Heart right ventricle (tissue), 16 donors: ENCODE data around the gene SEMG1. TPM values are rescaled to one million over a fixed set of nuclear protein-coding genes. Genes with fewer than 3 reads are reported as not detected.

ENCODE experiments used
- ATAC-seq, 8 donors: fragments of 200-7000 bp; cut with Tn5 transposase; one replicate each; pipeline ENCODE4 v1.9.1; 2020; ENCODE audit warnings: mild to moderate bottlenecking in 8 of 8, moderate library complexity in 8 of 8, moderate number of reproducible peaks in 1 of 8
- DNase-seq, 2 donors: peaks; one replicate each; pipeline ENCODE4 v3.0.0-alpha.2; 2020
- H3K27ac ChIP-seq, 10 donors: fragments of 200-600 bp; sonication (generic) in 2 of 10; one replicate each; pipeline versions ENCODE4 v1.5.0 to v1.8.0; 2020 to 2022; ENCODE audit warnings: mild to moderate bottlenecking in 3 of 10
- H3K27me3 ChIP-seq, 7 donors: fragments of 200-600 bp; one replicate each; pipeline ENCODE4 v1.8.0; 2021 to 2022; ENCODE audit warnings: mild to moderate bottlenecking in 2 of 7
- H3K36me3 ChIP-seq, 9 donors: fragments of 200-600 bp; sonication (generic) in 1 of 9; one replicate each; pipeline versions ENCODE4 v1.5.0 to v1.8.0; 2020 to 2022; ENCODE audit warnings: mild to moderate bottlenecking in 2 of 9
- H3K4me1 ChIP-seq, 9 donors: fragments of 200-600 bp; sonication (generic) in 1 of 9; one replicate each; pipeline versions ENCODE4 v1.5.0 to v1.8.0; 2020 to 2022; ENCODE audit warnings: mild to moderate bottlenecking in 4 of 9
- H3K4me3 ChIP-seq, 10 donors: fragments of 200-600 bp; sonication (generic) in 2 of 10; one replicate each; pipeline versions ENCODE4 v1.5.0 to v1.8.0; 2020 to 2022; ENCODE audit warnings: mild to moderate bottlenecking in 7 of 10, moderate library complexity in 2 of 10
- H3K9me3 ChIP-seq, 11 donors: fragments of 200-600 bp in 10 of 11; sonication (generic) in 2 of 11; one replicate each; pipeline versions ENCODE4 v1.5.0 to v1.8.0; 2013 to 2022; ENCODE audit warnings: mild to moderate bottlenecking in 2 of 11, control low read depth in 1 of 11, moderate library complexity in 1 of 11
- WGBS, 2 donors: extraction: QIAGEN DNeasy Blood & Tissue Kit; methylation state at CpG; one replicate each; pipeline ENCODE4 v1.1.7; 2013; ENCODE audit warnings: inconsistent platforms in 1 of 2; 5-methylcytosine and 5-hydroxymethylcytosine counted together
- intact Hi-C, 10 donors: fragments of 100-400 bp; cut with DNase I; formaldehyde crosslinking; loops; one replicate each; pipeline versions ENCODE4 v1.11.1 to v1.14.2; 2022
- polyA plus RNA-seq, 2 donors: library from polyadenylated mRNA; stranded (reverse); fragments of 200-250 nt; gene quantifications; one replicate each; pipeline ENCODE4 v1.2.3, GENCODE V29; 2013
- total RNA-seq, 10 donors: library from RNA; stranded (reverse); fragmentation: NEBNext Ultra II Directional in 3 of 10; extraction: Animal tissue kit (Norgen Biotek cat#: 25700) in 3 of 10; gene quantifications; one replicate each; pipeline versions ENCODE4 v1.2.1 to v1.2.4, GENCODE V29; 2021 to 2023
- TF ChIP-seq, protein P1 (sequence below), 9 donors: fragments of 200-600 bp; sonication (generic) in 2 of 9; IDR thresholded peaks; one replicate each; pipeline versions ENCODE4 v1.5.0 to v1.8.0; 2021 to 2022; ENCODE audit warnings: antibody characterized with exemption in 9 of 9, mild to moderate bottlenecking in 5 of 9, moderate library complexity in 1 of 9
- donor health status: Arrhythmogenic right ventricular cardiomyopathy.
- donor health status: ischemic (EF 13 %, LVEDD 7.1; RV severe dilation, severe dysfunction).
- donor health status: healthy with polysubstance abuse.
- donor health status: DM: no; HTN: yes; CAD: no.
- donor health status: DM: no; HTN: no; CAD: no.
- donor health status: ischemic (EF 25% LVEDD 6.9; RV normal size, moderate dysfunction).
- donor health status: ischemic (EF 25% LVEDD 5.7; RV mildly dilated, moderate dysfunction).
- donor health status: healthy.
- donor health status: DM: yes; HTN: yes; CAD: no.
- donor health status: Ischemic cardiomyopathy.
- donor health status: ischemic (EF 35%, LVEDD 5.7; RV mildly dilated, moderate dysfunction).
- donor health status: nonischemic (EF 11% LVEDD 7.7; RV severe dilation, severe dysfunction).
- donor health status: DM: yes; HTN: yes; CAD: no.
- donor health status: PGD.
- donor health status: ischemic (EF 29% LVEDD 5.4; RV normal size, mild dysfunction).
- donor health status: nonischemic (EF 23%, LVEDD 6.1; RV moderate dilation, normal function).

Gene SEMG1
- total and polyA plus RNA-seq, 12 donors, result not detected

DNA sequence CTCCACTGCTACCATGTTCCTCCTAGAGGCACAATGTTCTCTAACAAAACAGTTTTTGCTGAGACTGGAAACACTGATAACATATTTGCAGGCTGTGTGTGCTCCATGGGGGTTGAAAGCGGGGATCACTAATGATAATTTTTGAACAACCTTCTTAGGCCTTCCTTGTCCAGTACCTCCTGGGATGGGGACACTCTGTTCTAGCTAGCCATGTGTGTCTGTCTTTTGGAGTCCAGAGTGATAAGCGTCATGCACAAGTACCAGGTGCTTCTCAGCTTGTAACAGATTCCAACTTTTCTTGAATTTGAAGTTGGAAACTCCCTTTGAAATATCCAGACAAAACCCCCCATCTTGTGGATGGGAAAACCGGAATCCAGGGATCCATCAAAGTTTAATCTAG, 17.0 kb upstream of the SEMG1 start:
- intact Hi-C loops, result no loop called here
- TF ChIP-seq, protein P1, sequence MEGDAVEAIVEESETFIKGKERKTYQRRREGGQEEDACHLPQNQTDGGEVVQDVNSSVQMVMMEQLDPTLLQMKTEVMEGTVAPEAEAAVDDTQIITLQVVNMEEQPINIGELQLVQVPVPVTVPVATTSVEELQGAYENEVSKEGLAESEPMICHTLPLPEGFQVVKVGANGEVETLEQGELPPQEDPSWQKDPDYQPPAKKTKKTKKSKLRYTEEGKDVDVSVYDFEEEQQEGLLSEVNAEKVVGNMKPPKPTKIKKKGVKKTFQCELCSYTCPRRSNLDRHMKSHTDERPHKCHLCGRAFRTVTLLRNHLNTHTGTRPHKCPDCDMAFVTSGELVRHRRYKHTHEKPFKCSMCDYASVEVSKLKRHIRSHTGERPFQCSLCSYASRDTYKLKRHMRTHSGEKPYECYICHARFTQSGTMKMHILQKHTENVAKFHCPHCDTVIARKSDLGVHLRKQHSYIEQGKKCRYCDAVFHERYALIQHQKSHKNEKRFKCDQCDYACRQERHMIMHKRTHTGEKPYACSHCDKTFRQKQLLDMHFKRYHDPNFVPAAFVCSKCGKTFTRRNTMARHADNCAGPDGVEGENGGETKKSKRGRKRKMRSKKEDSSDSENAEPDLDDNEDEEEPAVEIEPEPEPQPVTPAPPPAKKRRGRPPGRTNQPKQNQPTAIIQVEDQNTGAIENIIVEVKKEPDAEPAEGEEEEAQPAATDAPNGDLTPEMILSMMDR (IDR thresholded peaks at IDR 0.05), result no peak
- ATAC-seq (no peak), DNase-seq (no peak)
- Histone ChIP-seq H3K36me3 (no peaks in the 10 kb centered on the region), H3K27ac (no peak overlapping the region), H3K4me1 (no peaks in the 10 kb centered on the region), H3K27me3 (peaks cover 0 to 21% (median 0%) of the 10 kb centered on the region in 7 donors), H3K4me3 (no peak overlapping the region), H3K9me3 (no peaks in the 10 kb centered on the region)
- WGBS, 2 donors, result 77 to 78% methylated on average over 3 of the region's 3 CpGs

DNA sequence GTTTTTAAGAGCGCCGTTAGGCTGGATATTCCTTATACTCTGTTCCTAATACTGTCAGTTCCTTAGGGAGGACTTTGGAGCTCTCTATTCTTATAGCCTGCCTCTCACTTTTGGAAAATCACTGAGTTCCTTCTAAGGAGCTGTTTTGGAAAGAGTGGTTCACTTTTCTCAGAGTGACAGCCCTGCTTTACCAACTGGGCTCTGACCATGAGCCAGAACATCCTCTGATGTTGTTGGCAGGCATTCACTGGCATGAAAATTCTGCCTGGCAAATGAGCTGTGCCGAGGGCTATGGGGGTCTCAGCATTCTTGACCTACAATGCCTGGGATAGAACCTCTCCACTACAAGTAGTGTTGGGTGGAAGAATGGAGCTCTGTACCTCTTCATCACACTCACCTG, 14.9 kb upstream of the SEMG1 start:
- Histone ChIP-seq H3K4me1 (no peaks in the 10 kb centered on the region), H3K36me3 (no peaks in the 10 kb centered on the region), H3K9me3 (peaks cover 0 to 4% (median 0%) of the 10 kb centered on the region in 11 donors), H3K27ac (no peak overlapping the region), H3K27me3 (peaks cover 0 to 21% (median 0%) of the 10 kb centered on the region in 7 donors), H3K4me3 (no peak overlapping the region)
- no peak for ATAC-seq
- WGBS, 2 donors, result 88% methylated on average over 3 of the region's 3 CpGs
- intact Hi-C loops, result no loop called here
- DNase-seq, result no peak
- TF ChIP-seq, protein P1 (IDR thresholded peaks at IDR 0.05), result no peak

DNA sequence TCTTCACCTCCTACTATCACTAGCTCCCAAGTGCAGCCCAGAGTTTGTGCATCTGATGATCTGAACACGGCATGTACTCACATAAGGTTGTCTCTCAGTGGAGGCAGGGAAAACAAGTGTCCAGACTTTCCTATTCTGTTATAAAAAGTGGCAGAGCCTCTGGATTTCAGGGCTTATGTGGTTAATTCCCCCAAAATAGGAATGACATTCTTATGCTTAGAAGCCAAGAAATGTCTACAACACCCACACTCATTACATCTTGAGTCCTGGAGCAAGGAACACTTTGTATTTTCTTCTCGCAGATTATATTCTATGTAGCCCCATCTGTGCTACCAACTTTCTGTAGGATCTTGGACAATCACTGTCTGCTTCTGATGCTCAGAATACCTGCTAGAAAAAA, 13.5 kb upstream of the SEMG1 start:
- Histone ChIP-seq H3K4me1 (no peaks in the 10 kb centered on the region), H3K27ac (no peak overlapping the region), H3K27me3 (peaks cover 0 to 23% (median 0%) of the 10 kb centered on the region in 7 donors), H3K4me3 (no peak overlapping the region), H3K36me3 (no peaks in the 10 kb centered on the region), H3K9me3 (peaks cover 0 to 7% (median 0%) of the 10 kb centered on the region in 11 donors)
- WGBS, 2 donors, result 81 to 88% methylated on average over 2 of the region's 2 CpGs
- TF ChIP-seq, protein P1 (IDR thresholded peaks at IDR 0.05), result no peak
- intact Hi-C loops, result no loop called here
- no peak for ATAC-seq
- DNase-seq, result no peak

DNA sequence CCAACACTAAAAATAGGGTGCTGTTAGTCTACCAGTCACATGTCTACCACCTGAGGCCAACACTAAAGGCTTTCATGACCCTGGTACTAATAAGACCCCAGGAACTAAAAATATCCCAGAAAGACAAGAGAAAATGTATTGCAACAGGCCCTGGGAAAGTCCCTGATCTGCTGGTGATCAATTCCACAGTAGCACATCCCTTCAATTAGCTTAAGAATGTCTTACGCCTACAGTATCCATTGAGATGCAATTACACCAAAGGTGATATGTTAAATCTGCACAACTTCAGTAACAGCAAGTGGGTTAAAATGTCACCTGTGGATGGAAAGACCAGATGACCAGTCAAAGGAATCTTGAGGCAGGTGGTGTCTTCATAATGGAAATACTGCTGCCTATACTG, 3.1 kb downstream of the SEMG1 start:
- TF ChIP-seq, protein P1 (IDR thresholded peaks at IDR 0.05), result no peak
- ATAC-seq (no peak), DNase-seq (no peak)
- Histone ChIP-seq H3K36me3 (no peaks in the 10 kb centered on the region), H3K4me1 (no peaks in the 10 kb centered on the region), H3K27ac (no peak overlapping the region), H3K9me3 (no peaks in the 10 kb centered on the region), H3K27me3 (peaks cover 0 to 35% (median 7%) of the 10 kb centered on the region in 7 donors), H3K4me3 (no peak overlapping the region)
- 93 to 95% methylated on average over 1 of the region's 1 CpG for WGBS, 2 donors
- intact Hi-C loops, result no loop called here
